ENCODE measurements around the gene SACS. TPM values are rescaled to one million over a fixed set of nuclear protein-coding genes. Genes with fewer than 3 reads are reported as not detected.

The SACS gene
- total RNA-seq, 1 experiment from 2014 or later = 33.4 TPM

GRCh38 chr13:23392925-23393645, 40.4 kb downstream of the SACS start:
- H4K20me1 ChIP-seq (ENCODE audit: insufficient read depth) = no peaks in the 10 kb centered on the region
- no peak overlapping the region for H3K4me2 ChIP-seq (ENCODE audit: low read length)
- intact Hi-C loops (cut with micrococcal nuclease) = no loop called here
- no peak overlapping the region for H3K27ac ChIP-seq (ENCODE audit: low read depth, low read length)
- H2AFZ ChIP-seq (ENCODE audit: low read depth, low read length, poor library complexity, severe bottlenecking) = no peak overlapping the region
- BruUV-seq (replicated peaks) = no TSS peak
- no peak overlapping the region for H3K9ac ChIP-seq (ENCODE audit: low read length)
- no peaks in the 10 kb centered on the region for H3K79me2 ChIP-seq (ENCODE audit: insufficient read depth, low read length)
- no peaks in the 10 kb centered on the region for H3K4me1 ChIP-seq (ENCODE audit: control insufficient read depth in 1 of 2, insufficient read depth in 2 of 2, low read length in 2 of 2)
- no peak overlapping the region for H3K4me3 ChIP-seq (replicated peaks in 1 of 2; ENCODE audit: low read depth in 1 of 2, low read length in 2 of 2)
- DNase-seq (ENCODE audit: low read depth, low spot score) (no peak), ATAC-seq (no peak)
- H3K9me2 ChIP-seq (ENCODE audit: insufficient read depth) = no peaks in the 10 kb centered on the region
- H3K27me3 ChIP-seq (ENCODE audit: insufficient read depth, low read length) = no peaks in the 10 kb centered on the region
- CTCF ChIA-PET = no interaction called here
- RAD21 ChIA-PET (ENCODE audit: low non-redundant PET in 1 of 2, low total read pairs in 2 of 2, uncharacterized antibody in 2 of 2, unreplicated experiment in 2 of 2) = no interaction called here
- H3K9me3 ChIP-seq (ENCODE audit: control insufficient read depth in 1 of 2, insufficient read depth in 1 of 2, low read depth in 1 of 2, low read length in 2 of 2) = no peaks in the 10 kb centered on the region
- TF ChIP-seq ZNF274 (IDR thresholded peaks at IDR 0.05; ENCODE audit: low read depth, low read length) = no peak
- TF ChIP-seq POLR2AphosphoS5 (IDR thresholded peaks at IDR 0.05; ENCODE audit: low read depth, low read length) = no peak
- no peak for TF ChIP-seq CTCF (IDR thresholded peaks at IDR 0.05 in 2 of 3, conservative IDR thresholded peaks at IDR 0.05 in 1 of 3; ENCODE audit: borderline replicate concordance in 1 of 3, insufficient read depth in 1 of 3, low read depth in 2 of 3, low read length in 2 of 3)
- TF ChIP-seq RAD21 (IDR thresholded peaks at IDR 0.05; ENCODE audit: low read depth) = no peak
- no peak for TF ChIP-seq CEBPB (IDR thresholded peaks at IDR 0.05; ENCODE audit: low read depth)
- no peak for TF ChIP-seq SIN3A (IDR thresholded peaks at IDR 0.05; ENCODE audit: low read depth)
- no peak for TF ChIP-seq EZH2 (IDR thresholded peaks at IDR 0.05)
- no peak for TF ChIP-seq TCF7L2 (IDR thresholded peaks at IDR 0.05; ENCODE audit: borderline replicate concordance, extremely low read depth, insufficient read depth, insufficient read length)
- no peak for TF ChIP-seq FOSL1 (IDR thresholded peaks at IDR 0.05; ENCODE audit: low read depth)
- TF ChIP-seq YY1 (IDR thresholded peaks at IDR 0.05; ENCODE audit: extremely low read depth, insufficient replicate concordance, low read depth, low read length) = no peak
- POLR2A ChIA-PET = no interaction called here
- no peaks in the 10 kb centered on the region for H3K36me3 ChIP-seq (ENCODE audit: control insufficient read depth in 1 of 2, insufficient read depth in 2 of 2, low read length in 2 of 2)
